ENCODE results near the gene CCDC82. TPM values are rescaled to one million over a fixed set of nuclear protein-coding genes. Genes with fewer than 3 reads are reported as not detected.

The CCDC82 gene
- total and polyA plus RNA-seq, 2 of the 4 experiments (the other 2 are of a cell fraction): 4.1 to 9.4 TPM

DNA sequence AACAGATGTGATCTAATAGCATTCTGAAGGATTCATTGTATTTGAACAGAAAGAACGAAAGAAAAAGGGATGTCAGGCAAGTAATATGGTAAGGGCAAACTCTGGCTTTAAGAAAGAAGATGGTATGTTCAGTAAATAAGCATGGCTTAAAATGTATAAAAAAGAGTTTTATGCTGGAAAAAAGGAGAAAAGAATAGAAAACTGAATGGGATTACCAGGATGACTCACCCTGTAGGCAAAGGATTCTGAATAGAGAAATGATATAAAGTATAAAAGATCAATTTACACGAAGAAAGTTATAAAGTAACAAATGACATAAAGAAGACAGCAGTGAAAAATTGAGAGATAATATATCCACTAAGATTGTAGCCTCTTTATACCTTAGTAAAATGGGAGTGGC, 4.5 kb downstream of the CCDC82 start:
- in situ Hi-C loops (cut with MboI; ENCODE audit: low sequenced_read_pairs): no loop called here
- ChIA-PET CTCF (interaction anchor here (0.9 kb wide), 1 partner anchor 299 kb away, joined by 3 read pairs; no protein-coding TSS in a partner anchor), POLR2A (ENCODE audit: unreplicated experiment) (no interaction called here)
- intact Hi-C loops (cut with micrococcal nuclease): no loop called here
- dilution Hi-C loops (cut with HindIII; ENCODE audit: low sequenced_read_pairs, unreplicated experiment): no loop called here
- H3K18ac ChIP-seq (ENCODE audit: low read depth, low read length): no peak overlapping the region
- H4K5ac ChIP-seq (ENCODE audit: low read depth, low read length): no peak overlapping the region
- no peak overlapping the region for H2AFZ ChIP-seq (replicated peaks; ENCODE audit: low read length, poor library complexity)
- no peak overlapping the region for H4K91ac ChIP-seq (ENCODE audit: insufficient read depth, low read depth, low read length)
- no peaks in the 10 kb centered on the region for H3K9me3 ChIP-seq (ENCODE audit: control insufficient read depth, insufficient read depth, low read length)
- H3K14ac ChIP-seq (replicated peaks; ENCODE audit: low read depth, low read length): no peak overlapping the region
- H2AK9ac ChIP-seq (replicated peaks; ENCODE audit: low read depth, low read length, poor library complexity): no peak overlapping the region
- H3K23ac ChIP-seq (ENCODE audit: low read depth, low read length): no peak overlapping the region
- ATAC-seq (ENCODE audit: low read depth): no peak
- H2BK15ac ChIP-seq (ENCODE audit: low read depth, low read length): no peak overlapping the region
- no peaks in the 10 kb centered on the region for H4K20me1 ChIP-seq (ENCODE audit: insufficient read depth, low read length)
- H2BK120ac ChIP-seq (ENCODE audit: low read depth, low read length): no peak overlapping the region
- no peaks in the 10 kb centered on the region; the same call in 1 of the 2 replicates for H3K4me1 ChIP-seq (ENCODE audit: control insufficient read depth, insufficient read depth, low read length)
- H3K9me1 ChIP-seq (ENCODE audit: insufficient read depth, low read length): no peaks in the 10 kb centered on the region
- no peak overlapping the region for H2BK5ac ChIP-seq (ENCODE audit: low read depth, low read length, poor library complexity, severe bottlenecking)
- H3K4me3 ChIP-seq (ENCODE audit: insufficient read depth, low read depth, low read length): no peak overlapping the region
- H3K56ac ChIP-seq (ENCODE audit: extremely low read depth, insufficient read depth, low read length): no peak overlapping the region
- 100% methylated on average over 1 of the region's 2 CpGs; no CpG with 5 or more reads in 1 of the 2 experiments for WGBS, 2 experiments (ENCODE audit: extremely low coverage in 2 of 2, insufficient read length in 1 of 2)
- H3K9ac ChIP-seq (ENCODE audit: low read depth, low read length): no peak overlapping the region
- no peak overlapping the region for H3K27ac ChIP-seq (ENCODE audit: insufficient read depth, low read length)
- peaks cover 4% of the 10 kb centered on the region for H3K36me3 ChIP-seq (ENCODE audit: control insufficient read depth, insufficient read depth, low read length)
- DNase-seq: no peak
- H4K8ac ChIP-seq (ENCODE audit: low read depth in 2 of 2, low read length in 2 of 2): no peak overlapping the region
- TF ChIP-seq POLR2A (IDR thresholded peaks at IDR 0.05; ENCODE audit: low read depth, low read length) (no peak), RFX5 (IDR thresholded peaks at IDR 0.05; ENCODE audit: low read depth, low read length) (no peak), BHLHE40 (IDR thresholded peaks at IDR 0.05; ENCODE audit: low read depth, low read length) (no peak), FOS (IDR thresholded peaks at IDR 0.05; ENCODE audit: low read depth, low read length) (no peak), SMC3 (IDR thresholded peaks at IDR 0.05; ENCODE audit: low read depth, low read length) (no peak), RCOR1 (IDR thresholded peaks at IDR 0.05; ENCODE audit: insufficient replicate concordance, low read length) (no peak), MAFK (IDR thresholded peaks at IDR 0.05; ENCODE audit: low read depth, low read length) (no peak), MAZ (IDR thresholded peaks at IDR 0.05; ENCODE audit: borderline replicate concordance, low read depth, low read length) (no peak), MXI1 (IDR thresholded peaks at IDR 0.05; ENCODE audit: borderline replicate concordance, low read depth, low read length) (no peak), RAD21 (IDR thresholded peaks at IDR 0.05; ENCODE audit: low read length) (no peak), CHD1 (IDR thresholded peaks at IDR 0.05; ENCODE audit: low read depth, low read length) (no peak), NFE2L2 (IDR thresholded peaks at IDR 0.05; ENCODE audit: low read depth, low read length) (no peak), CEBPB (IDR thresholded peaks at IDR 0.05; ENCODE audit: low read depth, low read length) (no peak)
- TF ChIP-seq, protein P1, sequence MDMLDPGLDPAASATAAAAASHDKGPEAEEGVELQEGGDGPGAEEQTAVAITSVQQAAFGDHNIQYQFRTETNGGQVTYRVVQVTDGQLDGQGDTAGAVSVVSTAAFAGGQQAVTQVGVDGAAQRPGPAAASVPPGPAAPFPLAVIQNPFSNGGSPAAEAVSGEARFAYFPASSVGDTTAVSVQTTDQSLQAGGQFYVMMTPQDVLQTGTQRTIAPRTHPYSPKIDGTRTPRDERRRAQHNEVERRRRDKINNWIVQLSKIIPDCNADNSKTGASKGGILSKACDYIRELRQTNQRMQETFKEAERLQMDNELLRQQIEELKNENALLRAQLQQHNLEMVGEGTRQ (IDR thresholded peaks at IDR 0.05; ENCODE audit: low read depth, low read length): no peak
- TF ChIP-seq, protein P2, sequence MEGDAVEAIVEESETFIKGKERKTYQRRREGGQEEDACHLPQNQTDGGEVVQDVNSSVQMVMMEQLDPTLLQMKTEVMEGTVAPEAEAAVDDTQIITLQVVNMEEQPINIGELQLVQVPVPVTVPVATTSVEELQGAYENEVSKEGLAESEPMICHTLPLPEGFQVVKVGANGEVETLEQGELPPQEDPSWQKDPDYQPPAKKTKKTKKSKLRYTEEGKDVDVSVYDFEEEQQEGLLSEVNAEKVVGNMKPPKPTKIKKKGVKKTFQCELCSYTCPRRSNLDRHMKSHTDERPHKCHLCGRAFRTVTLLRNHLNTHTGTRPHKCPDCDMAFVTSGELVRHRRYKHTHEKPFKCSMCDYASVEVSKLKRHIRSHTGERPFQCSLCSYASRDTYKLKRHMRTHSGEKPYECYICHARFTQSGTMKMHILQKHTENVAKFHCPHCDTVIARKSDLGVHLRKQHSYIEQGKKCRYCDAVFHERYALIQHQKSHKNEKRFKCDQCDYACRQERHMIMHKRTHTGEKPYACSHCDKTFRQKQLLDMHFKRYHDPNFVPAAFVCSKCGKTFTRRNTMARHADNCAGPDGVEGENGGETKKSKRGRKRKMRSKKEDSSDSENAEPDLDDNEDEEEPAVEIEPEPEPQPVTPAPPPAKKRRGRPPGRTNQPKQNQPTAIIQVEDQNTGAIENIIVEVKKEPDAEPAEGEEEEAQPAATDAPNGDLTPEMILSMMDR (conservative IDR thresholded peaks at IDR 0.05; ENCODE audit: low read depth, low read length): no peak
- TF ChIP-seq, protein P3, sequence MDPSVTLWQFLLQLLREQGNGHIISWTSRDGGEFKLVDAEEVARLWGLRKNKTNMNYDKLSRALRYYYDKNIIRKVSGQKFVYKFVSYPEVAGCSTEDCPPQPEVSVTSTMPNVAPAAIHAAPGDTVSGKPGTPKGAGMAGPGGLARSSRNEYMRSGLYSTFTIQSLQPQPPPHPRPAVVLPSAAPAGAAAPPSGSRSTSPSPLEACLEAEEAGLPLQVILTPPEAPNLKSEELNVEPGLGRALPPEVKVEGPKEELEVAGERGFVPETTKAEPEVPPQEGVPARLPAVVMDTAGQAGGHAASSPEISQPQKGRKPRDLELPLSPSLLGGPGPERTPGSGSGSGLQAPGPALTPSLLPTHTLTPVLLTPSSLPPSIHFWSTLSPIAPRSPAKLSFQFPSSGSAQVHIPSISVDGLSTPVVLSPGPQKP (IDR thresholded peaks at IDR 0.05; ENCODE audit: borderline replicate concordance, low read depth, low read length): no peak
- no peaks in the 10 kb centered on the region for H3K27me3 ChIP-seq (ENCODE audit: control insufficient read depth, insufficient read depth, low read length)
- no peak overlapping the region for H3K4me2 ChIP-seq (ENCODE audit: low read depth, low read length)
- BruUV-seq (replicated peaks): no TSS peak
- H2BK20ac ChIP-seq (ENCODE audit: low read depth, low read length): no peak overlapping the region
- H3K4ac ChIP-seq (ENCODE audit: low read depth, low read length): no peak overlapping the region
- H3K79me1 ChIP-seq (ENCODE audit: low read depth in 1 of 2, low read length in 2 of 2): peaks cover 22 to 31% of the 10 kb centered on the region in 2 experiments
- no peak overlapping the region for H2AK5ac ChIP-seq (ENCODE audit: low read depth, low read length)

Measured in IMR-90 (cell line).